22Rv1 (cell line): Measurements from ENCODE around the gene SLC11A1.

ENCODE experiments used
- CTCF ChIP-seq: fragments of 450-650 bp; IDR thresholded peaks from 2 replicates; pipeline ENCODE4 v1.5.1; 2017; ENCODE audit warnings: mild to moderate bottlenecking
- ZFX ChIP-seq: fragments of 450-650 bp; IDR thresholded peaks from 2 replicates; pipeline ENCODE4 v1.6.1; 2017; ENCODE audit warnings: antibody characterized with exemption, borderline replicate concordance

DNA sequence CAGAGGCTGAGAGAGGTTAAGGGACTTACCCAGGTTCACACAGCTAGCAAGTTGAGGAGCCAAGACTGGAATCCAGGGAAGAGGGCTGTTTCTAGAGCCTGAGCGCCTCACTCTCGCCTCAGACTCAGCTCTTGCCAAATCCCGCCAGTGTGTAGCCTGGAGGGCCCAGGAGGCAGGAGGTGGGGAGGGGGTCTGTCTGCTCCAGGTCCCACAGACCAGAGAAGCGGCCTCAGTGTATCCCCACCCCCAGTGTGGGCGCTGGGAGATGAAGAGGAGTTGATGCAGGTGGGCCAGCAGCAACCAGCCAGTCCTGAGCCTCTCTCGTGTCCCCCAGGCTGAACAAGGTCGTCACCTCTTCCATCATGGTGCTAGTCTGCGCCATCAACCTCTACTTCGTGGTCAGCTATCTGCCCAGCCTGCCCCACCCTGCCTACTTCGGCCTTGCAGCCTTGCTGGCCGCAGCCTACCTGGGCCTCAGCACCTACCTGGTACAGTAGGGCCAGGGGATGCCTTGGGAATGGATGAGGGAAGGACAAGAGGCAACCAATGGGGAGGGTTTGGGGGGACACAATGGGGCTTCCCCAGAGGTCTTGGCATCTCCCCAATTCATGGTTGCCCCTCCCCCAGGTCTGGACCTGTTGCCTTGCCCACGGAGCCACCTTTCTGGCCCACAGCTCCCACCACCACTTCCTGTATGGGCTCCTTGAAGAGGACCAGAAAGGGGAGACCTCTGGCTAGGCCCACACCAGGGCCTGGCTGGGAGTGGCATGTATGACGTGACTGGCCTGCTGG, 12.4 kb downstream of the SLC11A1 start:
- no peak for TF ChIP-seq CTCF
- no peak for TF ChIP-seq ZFX
